ENCODE measurements around the gene SLC35F6.

The SLC35F6 gene

DNA sequence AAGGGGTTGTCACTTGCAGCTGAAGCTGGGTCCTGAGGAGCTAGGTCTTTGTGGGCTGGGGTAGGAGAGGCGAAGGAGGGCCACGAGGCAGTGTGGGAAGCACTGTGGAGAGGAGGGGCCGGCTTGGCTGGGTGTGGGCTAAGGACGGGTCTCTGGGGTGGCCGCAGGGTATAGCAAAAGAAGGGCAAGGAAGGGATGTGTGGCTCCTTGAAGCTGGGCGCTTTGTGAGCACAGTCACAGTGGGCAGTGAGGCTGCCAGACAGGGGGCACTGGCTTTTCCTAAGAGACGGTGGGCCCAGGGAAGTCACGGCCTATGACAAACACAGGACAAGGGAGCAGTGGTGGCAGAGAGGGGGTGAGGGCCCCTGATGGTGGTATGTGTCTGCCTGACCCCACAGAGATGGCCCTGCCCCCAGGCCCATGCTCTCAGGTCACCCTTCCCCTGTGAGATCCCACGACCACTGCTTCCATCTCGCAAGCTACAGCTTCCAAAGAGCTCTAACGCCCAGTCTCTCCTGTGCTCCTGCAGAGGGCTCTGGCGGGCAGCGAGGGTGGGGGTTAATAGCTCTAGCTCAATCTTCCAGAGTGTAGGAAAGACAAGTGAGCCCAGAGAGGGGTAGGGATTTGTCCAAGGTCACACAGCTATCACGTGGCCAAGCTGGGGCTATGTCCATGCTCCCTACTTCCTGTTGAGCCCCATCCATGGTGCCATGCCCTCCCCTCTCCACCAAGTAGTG lies 39.1 kb upstream of the SLC35F6 start:
- TF ChIP-seq, protein P1, sequence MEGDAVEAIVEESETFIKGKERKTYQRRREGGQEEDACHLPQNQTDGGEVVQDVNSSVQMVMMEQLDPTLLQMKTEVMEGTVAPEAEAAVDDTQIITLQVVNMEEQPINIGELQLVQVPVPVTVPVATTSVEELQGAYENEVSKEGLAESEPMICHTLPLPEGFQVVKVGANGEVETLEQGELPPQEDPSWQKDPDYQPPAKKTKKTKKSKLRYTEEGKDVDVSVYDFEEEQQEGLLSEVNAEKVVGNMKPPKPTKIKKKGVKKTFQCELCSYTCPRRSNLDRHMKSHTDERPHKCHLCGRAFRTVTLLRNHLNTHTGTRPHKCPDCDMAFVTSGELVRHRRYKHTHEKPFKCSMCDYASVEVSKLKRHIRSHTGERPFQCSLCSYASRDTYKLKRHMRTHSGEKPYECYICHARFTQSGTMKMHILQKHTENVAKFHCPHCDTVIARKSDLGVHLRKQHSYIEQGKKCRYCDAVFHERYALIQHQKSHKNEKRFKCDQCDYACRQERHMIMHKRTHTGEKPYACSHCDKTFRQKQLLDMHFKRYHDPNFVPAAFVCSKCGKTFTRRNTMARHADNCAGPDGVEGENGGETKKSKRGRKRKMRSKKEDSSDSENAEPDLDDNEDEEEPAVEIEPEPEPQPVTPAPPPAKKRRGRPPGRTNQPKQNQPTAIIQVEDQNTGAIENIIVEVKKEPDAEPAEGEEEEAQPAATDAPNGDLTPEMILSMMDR (conservative IDR thresholded peaks at IDR 0.05): no peak
- H3K27ac ChIP-seq: no peak overlapping the region; the same call in 1 of the 2 replicates

DNA sequence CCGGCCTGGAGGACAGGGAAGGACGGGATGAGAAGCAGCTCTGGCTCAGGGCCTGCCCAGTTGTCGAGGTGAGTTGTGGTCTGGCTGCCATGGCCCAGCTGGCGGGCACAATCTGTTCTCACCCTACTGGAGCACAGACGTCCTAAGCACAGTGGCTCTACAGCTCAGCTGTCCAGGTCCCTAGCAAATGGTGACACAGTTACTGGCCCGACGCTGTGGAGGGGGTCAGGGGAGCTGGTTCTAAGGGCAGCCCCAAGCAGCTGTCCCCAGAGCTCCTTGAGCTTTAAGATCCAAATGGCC lies 38.6 kb upstream of the SLC35F6 start:
- no peak overlapping the region; the same call in 1 of the 2 replicates for H3K27ac ChIP-seq
- TF ChIP-seq, protein P1 (conservative IDR thresholded peaks at IDR 0.05): no peak

DNA sequence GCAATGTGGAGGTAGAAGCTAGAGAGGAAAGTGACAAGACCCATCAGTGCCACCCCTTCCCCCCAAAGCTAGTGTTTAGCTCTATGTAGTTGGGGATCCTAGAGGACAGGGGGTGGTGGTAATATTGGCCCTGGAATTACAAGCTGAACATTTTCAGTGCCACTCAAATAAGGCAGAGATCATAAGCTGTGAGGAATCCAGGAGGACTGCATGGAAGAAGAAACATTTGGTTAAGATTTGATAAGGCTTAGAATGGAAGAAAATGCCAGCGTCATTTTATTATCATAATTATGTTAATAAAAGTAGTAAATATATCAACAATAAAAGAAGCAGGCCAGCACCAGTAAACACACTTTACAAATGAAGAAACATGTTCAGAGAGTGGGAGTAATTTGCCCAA lies 37.9 kb upstream of the SLC35F6 start:
- TF ChIP-seq, protein P1 (conservative IDR thresholded peaks at IDR 0.05): no peak
- no peak overlapping the region for H3K27ac ChIP-seq

DNA sequence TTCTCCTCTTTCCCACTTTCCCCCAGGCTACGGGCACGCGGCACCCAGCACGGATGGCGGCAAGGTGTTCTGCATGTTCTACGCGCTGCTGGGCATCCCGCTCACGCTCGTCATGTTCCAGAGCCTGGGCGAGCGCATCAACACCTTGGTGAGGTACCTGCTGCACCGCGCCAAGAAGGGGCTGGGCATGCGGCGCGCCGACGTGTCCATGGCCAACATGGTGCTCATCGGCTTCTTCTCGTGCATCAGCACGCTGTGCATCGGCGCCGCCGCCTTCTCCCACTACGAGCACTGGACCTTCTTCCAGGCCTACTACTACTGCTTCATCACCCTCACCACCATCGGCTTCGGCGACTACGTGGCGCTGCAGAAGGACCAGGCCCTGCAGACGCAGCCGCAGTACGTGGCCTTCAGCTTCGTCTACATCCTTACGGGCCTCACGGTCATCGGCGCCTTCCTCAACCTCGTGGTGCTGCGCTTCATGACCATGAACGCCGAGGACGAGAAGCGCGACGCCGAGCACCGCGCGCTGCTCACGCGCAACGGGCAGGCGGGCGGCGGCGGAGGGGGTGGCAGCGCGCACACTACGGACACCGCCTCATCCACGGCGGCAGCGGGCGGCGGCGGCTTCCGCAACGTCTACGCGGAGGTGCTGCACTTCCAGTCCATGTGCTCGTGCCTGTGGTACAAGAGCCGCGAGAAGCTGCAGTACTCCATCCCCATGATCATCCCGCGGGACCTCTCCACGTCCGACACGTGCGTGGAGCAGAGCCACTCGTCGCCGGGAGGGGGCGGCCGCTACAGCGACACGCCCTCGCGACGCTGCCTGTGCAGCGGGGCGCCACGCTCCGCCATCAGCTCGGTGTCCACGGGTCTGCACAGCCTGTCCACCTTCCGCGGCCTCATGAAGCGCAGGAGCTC lies 36.2 kb upstream of the SLC35F6 start:
- H3K27ac ChIP-seq: no peak overlapping the region
- TF ChIP-seq, protein P1 (conservative IDR thresholded peaks at IDR 0.05): no peak

DNA sequence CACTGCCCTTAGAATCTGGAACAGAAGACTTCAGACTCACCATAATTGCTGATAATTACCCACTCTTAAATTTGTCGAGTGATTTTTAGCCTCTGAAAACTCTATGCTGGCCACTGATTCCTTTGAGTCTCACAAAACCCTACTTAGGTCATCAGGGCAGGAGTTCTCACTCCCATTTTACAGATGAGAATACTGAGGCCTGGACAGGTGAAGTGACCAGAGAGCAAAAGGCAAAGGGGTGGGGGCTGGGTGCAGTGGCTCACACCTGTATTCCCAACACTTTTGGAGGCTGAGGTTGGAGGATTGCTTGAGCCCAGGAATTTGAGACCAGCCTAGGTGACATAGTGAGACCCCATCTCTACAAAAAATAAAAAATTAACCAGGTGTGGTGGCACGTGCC lies 34.8 kb upstream of the SLC35F6 start:
- TF ChIP-seq, protein P1 (conservative IDR thresholded peaks at IDR 0.05): no peak
- no peak overlapping the region for H3K27ac ChIP-seq

DNA sequence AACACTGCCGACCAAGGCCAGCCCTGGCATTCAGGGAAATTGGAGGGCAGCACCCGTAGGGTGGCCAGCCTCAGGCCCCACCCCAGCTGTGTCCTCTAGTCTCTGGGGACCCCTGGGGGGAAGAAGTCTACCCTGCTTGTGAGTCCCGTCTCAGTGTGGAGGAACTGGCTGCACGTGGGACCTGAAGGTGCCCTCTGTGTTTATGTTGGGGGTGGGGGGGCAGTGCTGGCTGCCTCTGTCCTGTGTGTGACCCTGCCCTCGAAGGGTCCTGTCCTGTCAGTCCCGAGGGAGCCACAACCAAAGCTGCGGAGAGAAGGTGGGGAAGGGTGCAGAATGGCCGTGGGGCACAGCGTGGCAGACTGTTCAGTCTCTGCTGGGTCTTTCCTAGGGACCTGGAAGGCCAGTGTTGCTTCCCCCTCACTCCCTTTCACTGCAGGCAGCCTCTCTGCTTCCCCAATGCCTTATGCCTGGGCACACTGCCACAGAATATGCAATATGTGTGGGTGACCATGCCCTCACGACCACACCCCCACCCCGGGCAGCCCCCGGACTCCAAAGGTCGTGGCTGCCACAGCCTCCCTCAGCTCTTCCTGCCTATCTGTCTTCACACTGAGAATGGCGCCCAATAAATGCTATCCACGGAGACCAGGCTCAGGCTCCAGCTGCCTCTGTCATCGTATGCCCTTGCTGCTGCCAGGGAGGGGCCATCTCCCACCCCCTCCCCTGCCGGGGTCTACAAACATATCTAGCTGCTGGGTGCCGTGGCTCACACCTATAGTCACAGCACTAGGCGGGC lies 33.3 kb upstream of the SLC35F6 start:
- H3K27ac ChIP-seq: no peak overlapping the region
- TF ChIP-seq, protein P1 (conservative IDR thresholded peaks at IDR 0.05): no peak

DNA sequence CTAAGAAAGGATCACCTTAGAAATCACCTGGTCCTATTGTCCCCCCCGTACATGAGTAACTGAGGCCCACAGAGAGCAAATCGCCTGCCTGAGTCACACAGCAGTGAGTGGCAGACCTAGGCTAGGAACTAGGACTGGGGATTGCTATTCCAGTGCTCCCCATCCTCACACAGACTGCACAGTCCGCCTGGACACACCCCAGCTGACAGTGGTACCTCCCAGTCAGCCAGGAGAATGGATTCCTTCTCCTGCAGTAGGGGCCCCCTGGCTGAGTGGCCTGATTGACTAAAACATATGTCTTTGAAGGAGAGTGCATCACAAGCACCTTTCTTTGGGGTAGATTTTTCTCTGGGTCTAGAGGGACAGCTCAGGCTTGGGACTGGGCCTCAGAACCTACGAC lies 32.4 kb upstream of the SLC35F6 start:
- no peak overlapping the region for H3K27ac ChIP-seq
- TF ChIP-seq, protein P1 (conservative IDR thresholded peaks at IDR 0.05): no peak
